ENCODE data around the gene PHF12. TPM values are rescaled to one million over a fixed set of nuclear protein-coding genes. Genes with fewer than 3 reads are reported as not detected.

The PHF12 gene
- total and polyA plus RNA-seq, 2 of the 8 experiments (the other 6 are each of a cell fraction or from before 2014, with no cell fraction given), result 38.8 to 65.7 TPM

- no peak for TF ChIP-seq TAF7 (optimal IDR thresholded peaks at IDR 0.05; ENCODE audit: borderline replicate concordance, low read depth, low read length)
- TF ChIP-seq PHF8 (conservative IDR thresholded peaks at IDR 0.05; ENCODE audit: low read depth, low read length), result no peak
- TF ChIP-seq E2F6 (IDR thresholded peaks at IDR 0.05), result no peak
- TF ChIP-seq BACH1 (IDR thresholded peaks at IDR 0.05; ENCODE audit: low read length), result no peak
- no peak for TF ChIP-seq CREB1 (IDR thresholded peaks at IDR 0.05)
- TF ChIP-seq GTF2F1 (IDR thresholded peaks at IDR 0.05; ENCODE audit: borderline replicate concordance, low read depth, low read length), result no peak
- TF ChIP-seq BRCA1 (IDR thresholded peaks at IDR 0.05; ENCODE audit: low read depth, low read length), result no peak
- TF ChIP-seq TCF12 (IDR thresholded peaks at IDR 0.05; ENCODE audit: low read depth, low read length), result no peak
- TF ChIP-seq HDAC6 (IDR thresholded peaks at IDR 0.05; ENCODE audit: low read depth, low read length), result no peak
- no peak for TF ChIP-seq ZNF274 (IDR thresholded peaks at IDR 0.05; ENCODE audit: borderline replicate concordance, extremely low read depth, low read length)
- TF ChIP-seq SIN3A (conservative IDR thresholded peaks at IDR 0.05 in 1 of 2, IDR thresholded peaks at IDR 0.05 in 1 of 2; ENCODE audit: low read depth in 1 of 2, low read length in 2 of 2), result no peak
Observed at GRCh38 chr17:28860363-28860808, 90.9 kb downstream of the PHF12 start (continued).
